HEK293 (cell line): ENCODE results near the gene ZBTB20.

ENCODE experiments used
- CTCF ChIA-PET: fragments of 350-600 bp; formaldehyde crosslinking; extraction: SDS; loops from one replicate; lab custom pipeline; 2021; ENCODE audit warnings: antibody characterized with exemption; lab: Yijun Ruan, JAX
- POLR2A ChIA-PET: fragments of 300-600 bp; formaldehyde crosslinking; extraction: SDS; loops from one replicate; lab custom pipeline; 2020; ENCODE audit warnings: antibody characterized with exemption, inconsistent platforms; lab: Yijun Ruan, JAX
- H3K27ac ChIP-seq: fragments of 200-500 bp; sonication (Bioruptor generic); 2 replicates; pipeline ENCODE4 v1.5.1; 2014; ENCODE audit warnings: low read depth, low read length, control low read depth, inconsistent platforms; ENCODE audit errors: extremely low read depth
- H3K36me3 ChIP-seq, 2 experiments: fragments of 200-500 bp in 1 of 2; sonication (Bioruptor generic) in 1 of 2; 1 replicate in 1 of 2; 2 replicates in 1 of 2; pipeline ENCODE4 v1.5.1; 2014 to 2017; ENCODE audit warnings: inconsistent platforms in 2 of 2, low read length in 2 of 2; ENCODE audit not compliant: control insufficient read depth in 2 of 2, insufficient read depth in 1 of 2
- H3K4me1 ChIP-seq: fragments of 200-500 bp; sonication (Bioruptor generic); 2 replicates; pipeline ENCODE4 v1.5.1; 2014; ENCODE audit warnings: mild to moderate bottlenecking, low read length, inconsistent platforms; ENCODE audit not compliant: control insufficient read depth, insufficient read depth
- H3K4me3 ChIP-seq: 2 replicates; pipeline ENCODE4 v1.5.1; 2011; ENCODE audit warnings: low read depth, mild to moderate bottlenecking, control low read depth, low read length, moderate library complexity
- H3K9me3 ChIP-seq: fragments of 200-500 bp; sonication (Bioruptor generic); 2 replicates; pipeline ENCODE4 v1.5.1; 2014; ENCODE audit warnings: low read depth, low read length, inconsistent platforms; ENCODE audit not compliant: control insufficient read depth, insufficient read depth
- BCL11A ChIP-seq: fragments of 450-650 bp; formaldehyde crosslinking; IDR thresholded peaks from 2 replicates; pipeline ENCODE4 v1.5.1; 2016; ENCODE audit warnings: low read depth, missing biosample characterization, missing genetic modification characterization
- HOXD13 ChIP-seq: sonication (generic); formaldehyde crosslinking; IDR thresholded peaks from 2 replicates; pipeline ENCODE4 v1.8.0; 2022; ENCODE audit warnings: missing genetic modification reagents, borderline replicate concordance
- IKZF3 ChIP-seq: fragments of 450-650 bp; IDR thresholded peaks from 2 replicates; pipeline ENCODE4 v1.5.0; 2018; ENCODE audit warnings: missing biosample characterization, mild to moderate bottlenecking, missing genetic modification characterization, moderate library complexity
- SALL2 ChIP-seq: fragments of 450-650 bp; formaldehyde crosslinking; IDR thresholded peaks from 2 replicates; pipeline ENCODE4 v1.5.0; 2017; ENCODE audit warnings: missing biosample characterization, mild to moderate bottlenecking, missing genetic modification characterization, borderline replicate concordance
- ZNF433 ChIP-seq: fragments of 450-650 bp; formaldehyde crosslinking; IDR thresholded peaks from 2 replicates; pipeline ENCODE4 v1.5.1; 2016; ENCODE audit warnings: missing biosample characterization, missing genetic modification characterization, low read depth
- ZNF530 ChIP-seq: fragments of 450-650 bp; formaldehyde crosslinking; IDR thresholded peaks from 2 replicates; pipeline ENCODE4 v1.5.1; 2016; ENCODE audit warnings: low read depth, missing biosample characterization, missing genetic modification characterization
- ZNF560 ChIP-seq: fragments of 450-650 bp; formaldehyde crosslinking; IDR thresholded peaks from 2 replicates; pipeline ENCODE4 v1.5.1; 2017; ENCODE audit warnings: missing biosample characterization, missing genetic modification characterization, borderline replicate concordance
- ZNF610 ChIP-seq: fragments of 450-650 bp; formaldehyde crosslinking; IDR thresholded peaks from 2 replicates; pipeline ENCODE4 v1.5.1; 2016; ENCODE audit warnings: missing biosample characterization, missing genetic modification characterization, borderline replicate concordance
- ZNF660 ChIP-seq: fragments of 450-650 bp; IDR thresholded peaks from 2 replicates; pipeline ENCODE4 v1.5.1; 2018; ENCODE audit warnings: missing biosample characterization, mild to moderate bottlenecking, missing genetic modification characterization
- ZNF830 ChIP-seq: fragments of 450-650 bp; IDR thresholded peaks from 2 replicates; pipeline ENCODE4 v1.5.0; 2018; ENCODE audit warnings: missing biosample characterization, missing genetic modification characterization, low read depth, mild to moderate bottlenecking, moderate library complexity
- ZNF837 ChIP-seq: fragments of 450-650 bp; formaldehyde crosslinking; IDR thresholded peaks from 2 replicates; pipeline ENCODE4 v1.5.1; 2016; ENCODE audit warnings: missing biosample characterization, missing genetic modification characterization
- ZSCAN16 ChIP-seq: fragments of 450-650 bp; formaldehyde crosslinking; IDR thresholded peaks from 2 replicates; pipeline ENCODE4 v1.5.1; 2016; ENCODE audit warnings: missing biosample characterization, missing genetic modification characterization
- TF ChIP-seq, protein P1 (sequence below): fragments of 450-650 bp; formaldehyde crosslinking; IDR thresholded peaks from 2 replicates; pipeline ENCODE4; 2016; ENCODE audit warnings: missing biosample characterization, missing genetic modification characterization
- TF ChIP-seq, protein P2 (sequence below): fragments of 450-650 bp; formaldehyde crosslinking; IDR thresholded peaks from 2 replicates; pipeline ENCODE4 v1.5.1; 2017; ENCODE audit warnings: missing biosample characterization, mild to moderate bottlenecking, missing genetic modification characterization, moderate library complexity
- TF ChIP-seq, protein P3 (sequence below): fragments of 450-650 bp; formaldehyde crosslinking; IDR thresholded peaks from 2 replicates; pipeline ENCODE4 v1.5.1; 2017; ENCODE audit warnings: missing biosample characterization, missing genetic modification characterization
- TF ChIP-seq, protein P4 (sequence below): fragments of 450-650 bp; formaldehyde crosslinking; IDR thresholded peaks from 2 replicates; pipeline ENCODE4 v1.5.1; 2016; ENCODE audit warnings: missing biosample characterization, missing genetic modification characterization
- TF ChIP-seq, protein P5 (sequence below): fragments of 450-650 bp; formaldehyde crosslinking; IDR thresholded peaks from 2 replicates; pipeline ENCODE4 v1.5.1; 2016; ENCODE audit warnings: missing biosample characterization, missing genetic modification characterization

The ZBTB20 gene

DNA sequence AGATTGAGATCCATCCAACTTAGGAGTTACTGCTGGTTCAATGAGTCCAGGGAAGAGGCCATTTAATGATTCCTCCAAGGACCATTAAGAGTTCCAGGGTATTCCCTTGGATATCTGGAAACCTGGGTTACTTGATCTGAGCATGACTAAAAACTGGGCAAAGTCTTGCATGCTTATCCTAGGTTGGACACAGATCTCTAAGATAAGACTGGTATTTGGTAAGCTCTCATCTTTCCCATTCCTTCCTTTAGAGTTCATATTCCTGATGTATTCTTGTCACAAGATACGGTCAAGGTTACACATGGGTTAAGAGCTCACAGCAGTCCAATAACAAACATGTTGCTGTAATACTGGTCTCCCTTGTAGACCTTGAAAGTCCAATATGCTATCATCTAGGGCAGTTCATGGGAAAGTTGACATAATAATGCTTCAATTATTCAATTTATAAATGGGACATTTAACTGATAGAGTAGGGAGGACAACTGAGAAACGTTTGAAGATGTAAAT lies 551.5 kb downstream of the ZBTB20 start (continued):
- TF ChIP-seq HOXD13: no peak

DNA sequence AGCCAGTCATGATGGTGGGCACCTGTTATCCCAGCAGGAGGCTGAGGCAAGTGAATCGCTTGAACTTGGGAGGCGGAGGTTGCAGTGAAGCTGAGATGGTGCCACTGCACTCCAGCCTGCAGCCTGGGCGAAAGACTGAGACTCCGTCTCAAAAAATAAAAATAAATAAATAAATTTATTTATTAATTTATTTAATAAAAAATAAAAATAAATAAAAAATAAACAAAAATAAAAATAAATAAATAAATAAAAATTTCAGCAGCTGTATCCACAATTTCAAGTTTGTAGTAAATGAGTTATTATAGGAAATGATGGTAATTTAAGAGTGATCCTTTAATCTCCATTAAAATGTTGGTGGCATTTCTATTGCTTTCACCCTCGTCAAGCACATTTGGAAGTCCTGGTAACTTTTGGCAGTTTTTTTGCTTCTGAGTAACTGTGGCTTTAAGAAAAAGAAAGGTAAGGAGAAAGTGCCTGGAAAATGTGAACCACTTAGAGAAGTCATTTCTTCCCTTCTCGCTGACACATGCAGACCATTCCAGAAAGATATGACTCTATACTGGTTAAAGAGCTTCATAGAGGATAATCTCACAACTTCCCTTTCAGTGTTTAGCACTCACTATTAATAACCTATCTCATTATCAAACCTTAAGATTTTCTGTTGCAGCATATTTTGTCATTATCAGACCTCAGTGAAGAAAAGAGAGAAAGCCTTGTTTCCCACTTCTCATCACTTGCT lies 556.6 kb downstream of the ZBTB20 start:
- no peak overlapping the region for H3K4me3 ChIP-seq
- ChIA-PET CTCF (interaction anchor here (0.6 to 0.7 kb wide), 2 partner anchors 10 to 191 kb away, joined by 3 read pairs; no protein-coding TSS in a partner anchor), POLR2A (no interaction called here)
- no peaks in the 10 kb centered on the region for H3K9me3 ChIP-seq
- H3K36me3 ChIP-seq: no peaks in the 10 kb centered on the region
- TF ChIP-seq ZNF660 (tag by site-specific recombination): no peak
- TF ChIP-seq ZNF830: no peak
- TF ChIP-seq ZNF530 (tag by site-specific recombination): no peak
- no peak for TF ChIP-seq IKZF3 (tag by site-specific recombination)
- no peak for TF ChIP-seq ZNF560 (tag by site-specific recombination)
- TF ChIP-seq, protein P1, sequence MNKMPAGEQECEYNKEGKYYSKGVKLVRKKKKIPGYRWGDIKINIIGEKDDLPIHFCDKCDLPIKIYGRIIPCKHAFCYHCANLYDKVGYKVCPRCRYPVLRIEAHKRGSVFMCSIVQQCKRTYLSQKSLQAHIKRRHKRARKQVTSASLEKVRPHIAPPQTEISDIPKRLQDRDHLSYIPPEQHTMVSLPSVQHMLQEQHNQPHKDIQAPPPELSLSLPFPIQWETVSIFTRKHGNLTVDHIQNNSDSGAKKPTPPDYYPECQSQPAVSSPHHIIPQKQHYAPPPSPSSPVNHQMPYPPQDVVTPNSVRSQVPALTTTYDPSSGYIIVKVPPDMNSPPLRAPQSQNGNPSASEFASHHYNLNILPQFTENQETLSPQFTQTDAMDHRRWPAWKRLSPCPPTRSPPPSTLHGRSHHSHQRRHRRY (tag by site-specific recombination): no peak
- TF ChIP-seq ZNF610 (tag by site-specific recombination): no peak
- no peak for TF ChIP-seq ZNF837
- TF ChIP-seq, protein P2, sequence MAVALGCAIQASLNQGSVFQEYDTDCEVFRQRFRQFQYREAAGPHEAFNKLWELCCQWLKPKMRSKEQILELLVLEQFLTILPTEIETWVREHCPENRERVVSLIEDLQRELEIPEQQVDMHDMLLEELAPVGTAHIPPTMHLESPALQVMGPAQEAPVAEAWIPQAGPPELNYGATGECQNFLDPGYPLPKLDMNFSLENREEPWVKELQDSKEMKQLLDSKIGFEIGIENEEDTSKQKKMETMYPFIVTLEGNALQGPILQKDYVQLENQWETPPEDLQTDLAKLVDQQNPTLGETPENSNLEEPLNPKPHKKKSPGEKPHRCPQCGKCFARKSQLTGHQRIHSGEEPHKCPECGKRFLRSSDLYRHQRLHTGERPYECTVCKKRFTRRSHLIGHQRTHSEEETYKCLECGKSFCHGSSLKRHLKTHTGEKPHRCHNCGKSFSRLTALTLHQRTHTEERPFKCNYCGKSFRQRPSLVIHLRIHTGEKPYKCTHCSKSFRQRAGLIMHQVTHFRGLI: no peak
- no peak overlapping the region for H3K27ac ChIP-seq
- H3K4me1 ChIP-seq: no peaks in the 10 kb centered on the region

DNA sequence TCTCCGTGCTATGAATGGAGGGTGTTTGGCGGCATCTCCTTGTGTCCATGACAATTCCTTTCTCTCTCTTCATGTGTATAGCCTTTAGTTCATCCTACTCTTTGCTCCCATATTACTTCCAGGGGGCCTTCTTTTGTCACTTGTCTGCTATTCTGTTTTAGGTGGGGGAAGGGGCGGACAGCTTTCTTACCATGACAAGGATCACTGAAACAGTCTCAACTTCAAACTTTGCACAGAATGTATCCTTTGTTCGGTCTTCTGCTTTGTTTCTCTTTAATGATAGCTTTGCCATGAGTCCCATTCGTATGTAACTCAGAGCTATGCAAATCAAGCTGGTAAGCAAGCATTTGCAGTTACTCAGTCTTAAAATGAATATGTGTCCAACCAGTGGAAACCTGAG lies 559.1 kb downstream of the ZBTB20 start:
- ChIA-PET CTCF (no interaction called here), POLR2A (no interaction called here)
- Histone ChIP-seq H3K4me1 (no peaks in the 10 kb centered on the region), H3K36me3 (no peaks in the 10 kb centered on the region), H3K4me3 (no peak overlapping the region), H3K9me3 (no peaks in the 10 kb centered on the region), H3K27ac (no peak overlapping the region)
- TF ChIP-seq ZSCAN16 (tag by site-specific recombination): no peak
- no peak for TF ChIP-seq ZNF433
- TF ChIP-seq, protein P3, sequence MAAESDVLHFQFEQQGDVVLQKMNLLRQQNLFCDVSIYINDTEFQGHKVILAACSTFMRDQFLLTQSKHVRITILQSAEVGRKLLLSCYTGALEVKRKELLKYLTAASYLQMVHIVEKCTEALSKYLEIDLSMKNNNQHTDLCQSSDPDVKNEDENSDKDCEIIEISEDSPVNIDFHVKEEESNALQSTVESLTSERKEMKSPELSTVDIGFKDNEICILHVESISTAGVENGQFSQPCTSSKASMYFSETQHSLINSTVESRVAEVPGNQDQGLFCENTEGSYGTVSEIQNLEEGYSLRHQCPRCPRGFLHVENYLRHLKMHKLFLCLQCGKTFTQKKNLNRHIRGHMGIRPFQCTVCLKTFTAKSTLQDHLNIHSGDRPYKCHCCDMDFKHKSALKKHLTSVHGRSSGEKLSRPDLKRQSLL (tag by site-specific recombination): no peak
- no peak for TF ChIP-seq BCL11A (tag by site-specific recombination)
- no peak for TF ChIP-seq SALL2
- TF ChIP-seq, protein P4, sequence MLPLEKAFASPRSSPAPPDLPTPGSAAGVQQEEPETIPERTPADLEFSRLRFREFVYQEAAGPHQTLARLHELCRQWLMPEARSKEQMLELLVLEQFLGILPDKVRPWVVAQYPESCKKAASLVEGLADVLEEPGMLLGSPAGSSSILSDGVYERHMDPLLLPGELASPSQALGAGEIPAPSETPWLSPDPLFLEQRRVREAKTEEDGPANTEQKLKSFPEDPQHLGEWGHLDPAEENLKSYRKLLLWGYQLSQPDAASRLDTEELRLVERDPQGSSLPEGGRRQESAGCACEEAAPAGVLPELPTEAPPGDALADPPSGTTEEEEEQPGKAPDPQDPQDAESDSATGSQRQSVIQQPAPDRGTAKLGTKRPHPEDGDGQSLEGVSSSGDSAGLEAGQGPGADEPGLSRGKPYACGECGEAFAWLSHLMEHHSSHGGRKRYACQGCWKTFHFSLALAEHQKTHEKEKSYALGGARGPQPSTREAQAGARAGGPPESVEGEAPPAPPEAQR (tag by site-specific recombination): no peak
- TF ChIP-seq, protein P5, sequence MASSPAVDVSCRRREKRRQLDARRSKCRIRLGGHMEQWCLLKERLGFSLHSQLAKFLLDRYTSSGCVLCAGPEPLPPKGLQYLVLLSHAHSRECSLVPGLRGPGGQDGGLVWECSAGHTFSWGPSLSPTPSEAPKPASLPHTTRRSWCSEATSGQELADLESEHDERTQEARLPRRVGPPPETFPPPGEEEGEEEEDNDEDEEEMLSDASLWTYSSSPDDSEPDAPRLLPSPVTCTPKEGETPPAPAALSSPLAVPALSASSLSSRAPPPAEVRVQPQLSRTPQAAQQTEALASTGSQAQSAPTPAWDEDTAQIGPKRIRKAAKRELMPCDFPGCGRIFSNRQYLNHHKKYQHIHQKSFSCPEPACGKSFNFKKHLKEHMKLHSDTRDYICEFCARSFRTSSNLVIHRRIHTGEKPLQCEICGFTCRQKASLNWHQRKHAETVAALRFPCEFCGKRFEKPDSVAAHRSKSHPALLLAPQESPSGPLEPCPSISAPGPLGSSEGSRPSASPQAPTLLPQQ: no peak
